ENCODE results near the gene KAT5. TPM values are rescaled to one million over a fixed set of nuclear protein-coding genes. Genes with fewer than 3 reads are reported as not detected.

The KAT5 gene
- total RNA-seq, 4 donors from 2014 or later: 68.1 to 118 (median 92.3) TPM

GRCh38 chr11:65719871-65720210, 7.8 kb downstream of the KAT5 start:
- no peak for DNase-seq (ENCODE audit: low spot score in 2 of 2)
- Histone ChIP-seq H3K27me3 (no peaks in the 10 kb centered on the region), H3K9me3 (no peaks in the 10 kb centered on the region), H3K27ac (peak overlapping the region; percentile 86 to 97 (median 96)), H3K36me3 (peaks cover under 1 to 48% (median 15%) of the 10 kb centered on the region in 3 donors), H3K4me1 (peaks cover 0 to 30% (median 13%) of the 10 kb centered on the region in 4 donors), H3K4me3 (peak overlapping the region; percentile 74 to 92 (median 84))
- TF ChIP-seq EP300 (IDR thresholded peaks at IDR 0.05) (no peak), CTCF (IDR thresholded peaks at IDR 0.05) (no peak), POLR2A (IDR thresholded peaks at IDR 0.05) (no peak)
- WGBS, 2 donors: 2% methylated on average over 15 to 17 of the region's 17 CpGs

GRCh38 chr11:65720211-65720934, 8.3 kb downstream of the KAT5 start, which contains the start of gene RNASEH2C:
TSS of gene RNASEH2C (minus strand) at chr11:65720798. CDS start at chr11:65720758, 40 bp downstream.
- WGBS, 2 donors: 0 to 1% methylated on average over 28 to 66 of the region's 76 CpGs
- Histone ChIP-seq H3K36me3 (peaks cover 0 to 43% (median 10%) of the 10 kb centered on the region in 3 donors), H3K4me1 (peaks cover 0 to 30% (median 13%) of the 10 kb centered on the region in 4 donors), H3K27me3 (no peaks in the 10 kb centered on the region), H3K27ac (peak within 1 kb of the TSS; percentile 86 to 97 (median 96)), H3K9me3 (no peaks in the 10 kb centered on the region), H3K4me3 (peak within 1 kb of the TSS; percentile 74 to 92 (median 84))
- peak; percentile 52 to 78 for TF ChIP-seq POLR2A (IDR thresholded peaks at IDR 0.05)
- TF ChIP-seq CTCF (IDR thresholded peaks at IDR 0.05): peak in 2 of 5 experiments; percentile 46 to 61
- peak; percentile 17 to 97 for TF ChIP-seq EP300 (IDR thresholded peaks at IDR 0.05)
- DNase-seq (ENCODE audit: low spot score in 2 of 2): peak; percentile 60 to 73

- no peak overlapping the region for H3K4me3 ChIP-seq
- H3K9me3 ChIP-seq: no peaks in the 10 kb centered on the region
- peaks cover 0 to 24% (median 4%) of the 10 kb centered on the region in 3 donors for H3K36me3 ChIP-seq
- WGBS, 2 donors: 81 to 91% methylated on average over 1 of the region's 1 CpG
- H3K27me3 ChIP-seq: no peaks in the 10 kb centered on the region
- no peak for TF ChIP-seq POLR2A (IDR thresholded peaks at IDR 0.05)
- peaks cover 0 to 30% (median 13%) of the 10 kb centered on the region in 4 donors for H3K4me1 ChIP-seq
- no peak for DNase-seq (ENCODE audit: low spot score in 2 of 2)
- no peak overlapping the region for H3K27ac ChIP-seq
These were observed 10.2 kb downstream of the KAT5 start for GRCh38 chr11:65722261-65722660.

- WGBS, 2 donors: 63 to 64% methylated on average over 6 of the region's 6 CpGs
- no peak for DNase-seq (ENCODE audit: low spot score in 2 of 2)
- no peaks in the 10 kb centered on the region for H3K27me3 ChIP-seq
These were observed 14.6 kb downstream of the KAT5 start for GRCh38 chr11:65726660-65727059.

GRCh38 chr11:65727865-65728264, 15.8 kb downstream of the KAT5 start:
- H3K36me3 ChIP-seq: no peaks in the 10 kb centered on the region
- TF ChIP-seq CTCF (IDR thresholded peaks at IDR 0.05) (no peak), POLR2A (IDR thresholded peaks at IDR 0.05) (no peak), EP300 (IDR thresholded peaks at IDR 0.05) (no peak)
- no peak overlapping the region for H3K27ac ChIP-seq
- H3K27me3 ChIP-seq: no peaks in the 10 kb centered on the region
- H3K9me3 ChIP-seq: peaks cover 0 to 4% (median 0%) of the 10 kb centered on the region in 4 donors
- no peak overlapping the region for H3K4me3 ChIP-seq
- 90 to 93% methylated on average over 5 of the region's 15 CpGs for WGBS, 2 donors
- no peak for DNase-seq (ENCODE audit: low spot score in 2 of 2)
- no peaks in the 10 kb centered on the region for H3K4me1 ChIP-seq

More at GRCh38 chr11:65726660-65727059, 14.6 kb downstream of the KAT5 start:
- TF ChIP-seq EP300 (IDR thresholded peaks at IDR 0.05): no peak
- TF ChIP-seq POLR2A (IDR thresholded peaks at IDR 0.05): no peak
- TF ChIP-seq CTCF (IDR thresholded peaks at IDR 0.05): no peak
- Histone ChIP-seq H3K36me3 (no peaks in the 10 kb centered on the region), H3K4me3 (no peak overlapping the region), H3K9me3 (no peaks in the 10 kb centered on the region), H3K4me1 (no peaks in the 10 kb centered on the region), H3K27ac (no peak overlapping the region)

Data from tibial nerve (tissue), 4 donors.